ENCODE data around the gene TMEM116. TPM values are rescaled to one million over a fixed set of nuclear protein-coding genes. Genes with fewer than 3 reads are reported as not detected.
"Not testable (repeated sequence)": the region's sequence is repeated elsewhere in the genome, so short reads cannot be mapped to it uniquely, and the experiment has no call there.

The TMEM116 gene
- total RNA-seq, 1 experiment from 2014 or later = 3.5 TPM

GRCh38 chr12:111976291-111976690 lies 36.7 kb downstream of the TMEM116 start:
- DNase-seq (ENCODE audit: low spot score) = no peak

- no peak for DNase-seq (ENCODE audit: low spot score)
These were observed 37.6 kb downstream of the TMEM116 start for GRCh38 chr12:111975161-111975931.

GRCh38 chr12:111971800-111972199 lies 41.2 kb downstream of the TMEM116 start:
- no peak for DNase-seq (ENCODE audit: low spot score)

- no peak for DNase-seq (ENCODE audit: low spot score)
These were observed 48.0 kb downstream of the TMEM116 start for GRCh38 chr12:111964935-111965334.

- DNase-seq (ENCODE audit: low spot score) = not testable (repeated sequence)
These were observed 53.4 kb downstream of the TMEM116 start for GRCh38 chr12:111959518-111959917.

- not testable (repeated sequence) for DNase-seq (ENCODE audit: low spot score)
These were observed 55.7 kb downstream of the TMEM116 start for GRCh38 chr12:111957224-111957623.

GRCh38 chr12:111954969-111955368 lies 58.0 kb downstream of the TMEM116 start:
- peak; percentile 57 for DNase-seq (ENCODE audit: low spot score)

- no peak for DNase-seq (ENCODE audit: low spot score)
These were observed 59.5 kb downstream of the TMEM116 start for GRCh38 chr12:111953455-111953854.

- DNase-seq (ENCODE audit: low spot score) = not testable (repeated sequence)
These were observed 60.7 kb downstream of the TMEM116 start for GRCh38 chr12:111952084-111952787.

- not testable (repeated sequence) for DNase-seq (ENCODE audit: low spot score)
These were observed 61.8 kb downstream of the TMEM116 start for GRCh38 chr12:111950961-111951676.

GRCh38 chr12:111943929-111944328 lies 69.0 kb downstream of the TMEM116 start:
- no peak for DNase-seq (ENCODE audit: low spot score)

- peak; percentile 27 for DNase-seq (ENCODE audit: low spot score)
These were observed 70.4 kb downstream of the TMEM116 start for GRCh38 chr12:111942557-111942956.

- no peak for DNase-seq (ENCODE audit: low spot score)
These were observed 75.5 kb downstream of the TMEM116 start for GRCh38 chr12:111937429-111937828.

- DNase-seq (ENCODE audit: low spot score) = no peak
These were observed 76.1 kb downstream of the TMEM116 start for GRCh38 chr12:111936869-111937268.

GRCh38 chr12:111932241-111932640 lies 80.7 kb downstream of the TMEM116 start:
- DNase-seq (ENCODE audit: low spot score) = no peak

- no peak for DNase-seq (ENCODE audit: low spot score)
These were observed 85.6 kb downstream of the TMEM116 start for GRCh38 chr12:111927346-111927745.

- DNase-seq (ENCODE audit: low spot score) = no peak
These were observed 86.3 kb downstream of the TMEM116 start for GRCh38 chr12:111926631-111927030.

GRCh38 chr12:111925171-111925570 lies 87.8 kb downstream of the TMEM116 start:
- DNase-seq (ENCODE audit: low spot score) = no peak

GRCh38 chr12:111907740-111908139 lies 105.2 kb downstream of the TMEM116 start:
- no peak for DNase-seq (ENCODE audit: low spot score)

- DNase-seq (ENCODE audit: low spot score) = no peak
These were observed 107.5 kb downstream of the TMEM116 start for GRCh38 chr12:111905502-111905901.

- DNase-seq (ENCODE audit: low spot score) = no peak
These were observed 108.5 kb downstream of the TMEM116 start for GRCh38 chr12:111904446-111904975.

GRCh38 chr12:111901182-111901581 lies 111.8 kb downstream of the TMEM116 start:
- no peak for DNase-seq (ENCODE audit: low spot score)
